ENCODE measurements around the gene PCBP3. TPM values are rescaled to one million over a fixed set of nuclear protein-coding genes. Genes with fewer than 3 reads are reported as not detected.

Gene PCBP3
- polyA plus RNA-seq, 1 donor (not counting 4 experiments of a cell fraction or from before 2014, with no cell fraction given): 0.25 TPM

GRCh38 chr21:45802956-45803617, 159.6 kb downstream of the PCBP3 start:
- DNase-seq (ENCODE audit: low read depth, low spot score) (no peak), FAIRE-seq (no peak)
- dilution Hi-C loops (cut with MboI; ENCODE audit: extremely low pct_ligation_motif_present, low sequenced_read_pairs): no loop called here
- H3K27me3 ChIP-seq (ENCODE audit: control insufficient read depth, extremely low read depth, insufficient read depth, low read length): peaks cover 7% of the 10 kb centered on the region
- H3K36me3 ChIP-seq (ENCODE audit: control insufficient read depth in 2 of 2, extremely low read depth in 1 of 2, insufficient read depth in 2 of 2, low read length in 2 of 2): no peaks in the 10 kb centered on the region
- no peaks in the 10 kb centered on the region for H3K9me3 ChIP-seq (ENCODE audit: control insufficient read depth, low read depth, low read length)
- no peaks in the 10 kb centered on the region for H3K9me1 ChIP-seq (ENCODE audit: control insufficient read depth, extremely low read depth, insufficient read depth, low read length)
- H3K79me2 ChIP-seq (ENCODE audit: control insufficient read depth, insufficient read depth, low read length): no peaks in the 10 kb centered on the region
- no peaks in the 10 kb centered on the region for H3K4me1 ChIP-seq (ENCODE audit: control insufficient read depth, extremely low read depth, insufficient read depth, low read length)
- no peak overlapping the region for H2AFZ ChIP-seq (ENCODE audit: control insufficient read depth, low read length)
- no peak overlapping the region for H3K4me3 ChIP-seq (ENCODE audit: control insufficient read depth in 2 of 3, extremely low read depth in 1 of 3, insufficient read depth in 2 of 3, low read depth in 1 of 3, low read length in 3 of 3)
- no peak overlapping the region for H3K9ac ChIP-seq (ENCODE audit: control insufficient read depth, extremely low read depth, insufficient read depth, low read length)
- no peaks in the 10 kb centered on the region for H4K20me1 ChIP-seq (ENCODE audit: control insufficient read depth, extremely low read depth, insufficient read depth, low read length)
- TF ChIP-seq EZH2 (IDR thresholded peaks at IDR 0.05; ENCODE audit: low read length) (no peak), CTCF (optimal IDR thresholded peaks at IDR 0.05 in 1 of 3, IDR thresholded peaks at IDR 0.05 in 1 of 3, conservative IDR thresholded peaks at IDR 0.05 in 1 of 3; ENCODE audit: extremely low read depth in 1 of 3, insufficient read depth in 2 of 3, low read length in 3 of 3) (no peak)
- no peak overlapping the region for H3K4me2 ChIP-seq (ENCODE audit: control insufficient read depth, extremely low read depth, insufficient read depth, low read depth, low read length)
- H3K27ac ChIP-seq (ENCODE audit: control insufficient read depth, insufficient read depth, low read length): no peak overlapping the region

- no peaks in the 10 kb centered on the region for H3K9me3 ChIP-seq (ENCODE audit: control insufficient read depth, low read depth, low read length)
- FAIRE-seq (no peak), DNase-seq (ENCODE audit: low read depth, low spot score) (no peak)
- H3K79me2 ChIP-seq (ENCODE audit: control insufficient read depth, insufficient read depth, low read length): no peaks in the 10 kb centered on the region
- TF ChIP-seq CTCF (optimal IDR thresholded peaks at IDR 0.05 in 1 of 3, IDR thresholded peaks at IDR 0.05 in 1 of 3, conservative IDR thresholded peaks at IDR 0.05 in 1 of 3; ENCODE audit: extremely low read depth in 1 of 3, insufficient read depth in 2 of 3, low read length in 3 of 3) (no peak), EZH2 (IDR thresholded peaks at IDR 0.05; ENCODE audit: low read length) (no peak)
- H3K9ac ChIP-seq (ENCODE audit: control insufficient read depth, extremely low read depth, insufficient read depth, low read length): no peak overlapping the region
- no peaks in the 10 kb centered on the region for H3K4me1 ChIP-seq (ENCODE audit: control insufficient read depth, extremely low read depth, insufficient read depth, low read length)
- no peak overlapping the region for H2AFZ ChIP-seq (ENCODE audit: control insufficient read depth, low read length)
- H3K27ac ChIP-seq (ENCODE audit: control insufficient read depth, insufficient read depth, low read length): no peak overlapping the region
- no peaks in the 10 kb centered on the region for H4K20me1 ChIP-seq (ENCODE audit: control insufficient read depth, extremely low read depth, insufficient read depth, low read length)
- dilution Hi-C loops (cut with MboI; ENCODE audit: extremely low pct_ligation_motif_present, low sequenced_read_pairs): no loop called here
- peaks cover 7% of the 10 kb centered on the region for H3K27me3 ChIP-seq (ENCODE audit: control insufficient read depth, extremely low read depth, insufficient read depth, low read length)
- no peaks in the 10 kb centered on the region for H3K9me1 ChIP-seq (ENCODE audit: control insufficient read depth, extremely low read depth, insufficient read depth, low read length)
- no peak overlapping the region for H3K4me3 ChIP-seq (ENCODE audit: control insufficient read depth in 2 of 3, extremely low read depth in 1 of 3, insufficient read depth in 2 of 3, low read depth in 1 of 3, low read length in 3 of 3)
- no peaks in the 10 kb centered on the region for H3K36me3 ChIP-seq (ENCODE audit: control insufficient read depth in 2 of 2, extremely low read depth in 1 of 2, insufficient read depth in 2 of 2, low read length in 2 of 2)
- no peak overlapping the region for H3K4me2 ChIP-seq (ENCODE audit: control insufficient read depth, extremely low read depth, insufficient read depth, low read depth, low read length)
Observed at GRCh38 chr21:45803618-45804340, 160.3 kb downstream of the PCBP3 start.
